ENCODE measurements around the gene PPME1.
A peak's percentile ranks its signal among the peaks of the same experiment; 100 is the strongest.

The PPME1 gene

DNA sequence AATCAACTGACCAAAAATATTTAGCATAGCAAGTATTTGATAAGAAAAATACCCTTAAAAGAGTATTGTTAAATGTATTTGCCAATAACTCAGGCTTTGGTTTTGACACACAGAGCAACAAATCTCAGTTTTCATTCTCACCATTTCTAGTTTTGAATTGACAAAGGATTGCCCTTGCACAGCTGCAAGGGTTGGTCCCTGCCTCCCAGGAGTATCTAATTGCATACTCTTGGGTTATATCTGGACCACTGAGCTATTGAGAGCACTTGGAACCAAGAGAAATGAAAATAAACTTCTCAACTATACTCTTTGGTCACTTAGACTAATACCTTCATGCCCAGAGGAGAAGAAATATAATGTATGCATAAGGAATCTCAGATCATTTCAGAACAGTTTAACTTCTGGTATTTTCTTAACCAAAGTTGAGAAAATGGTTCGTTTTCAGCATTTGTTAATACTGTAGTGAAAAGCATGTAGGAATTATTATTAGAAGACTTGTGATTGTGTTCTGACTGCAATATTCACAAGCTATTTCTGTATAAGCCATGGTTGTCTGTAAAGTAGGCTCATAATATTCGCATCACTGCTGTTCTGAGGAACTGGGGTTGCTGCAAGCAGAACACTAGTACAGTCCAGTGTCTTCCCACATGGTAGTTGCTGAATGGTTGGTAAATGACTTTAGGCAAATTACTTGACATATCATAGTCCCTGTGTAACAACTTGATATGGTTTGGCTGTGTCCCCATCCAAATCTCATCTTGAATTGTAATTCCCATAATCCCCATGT lies 8.2 kb upstream of the PPME1 start:
- no peak for DNase-seq

DNA sequence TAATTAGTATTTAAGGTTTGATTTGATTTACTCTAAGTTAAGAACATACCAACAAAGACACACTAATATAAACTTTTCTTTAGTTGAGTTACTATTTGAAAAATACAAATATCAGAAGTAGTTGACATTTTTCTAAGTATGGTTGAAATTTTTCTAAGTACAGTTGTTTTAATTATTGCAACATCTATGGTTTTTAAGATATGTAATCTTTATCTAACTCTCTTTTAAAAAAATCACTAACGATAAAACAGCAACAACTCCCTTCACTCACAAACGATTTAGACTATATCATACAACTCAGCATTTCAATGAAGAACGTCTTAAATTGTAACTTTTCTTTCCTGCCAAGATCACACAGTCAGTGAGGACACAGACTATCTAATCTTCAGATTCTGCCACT lies 2.3 kb upstream of the PPME1 start:
- DNase-seq = no peak

DNA sequence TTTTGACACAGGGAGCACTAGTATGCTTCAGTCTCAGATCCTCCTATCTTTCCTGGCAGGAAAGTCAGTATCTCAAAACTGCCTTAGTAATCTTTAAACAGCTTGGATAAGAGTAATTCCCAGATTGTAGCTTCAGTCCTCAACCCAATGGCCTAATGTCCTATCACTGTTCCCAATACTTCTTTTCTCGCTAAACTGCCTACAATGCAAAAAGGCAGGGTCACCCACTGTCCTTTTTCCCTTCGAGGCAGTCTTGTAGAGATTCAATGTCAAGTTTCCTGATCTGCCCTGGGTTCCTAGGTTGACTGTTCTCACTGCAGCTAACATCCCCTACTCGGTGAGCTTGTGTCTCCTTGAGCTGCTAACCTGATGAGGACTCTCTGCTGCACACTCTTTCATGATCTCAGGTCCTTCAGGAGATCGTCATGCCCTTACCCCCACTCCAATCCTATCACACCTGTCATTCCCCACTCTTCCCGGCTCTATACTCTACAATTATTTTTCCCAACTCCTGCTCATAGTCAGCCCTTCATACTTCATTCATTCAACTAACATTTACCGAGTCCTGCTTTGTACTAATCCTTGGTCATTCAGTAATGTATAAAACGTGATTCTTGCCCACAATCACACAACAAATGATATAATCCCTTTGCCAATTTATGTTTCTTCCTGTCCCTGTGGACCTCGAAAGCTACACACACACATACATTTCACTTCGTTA lies 1.2 kb upstream of the PPME1 start:
- no peak for DNase-seq

DNA sequence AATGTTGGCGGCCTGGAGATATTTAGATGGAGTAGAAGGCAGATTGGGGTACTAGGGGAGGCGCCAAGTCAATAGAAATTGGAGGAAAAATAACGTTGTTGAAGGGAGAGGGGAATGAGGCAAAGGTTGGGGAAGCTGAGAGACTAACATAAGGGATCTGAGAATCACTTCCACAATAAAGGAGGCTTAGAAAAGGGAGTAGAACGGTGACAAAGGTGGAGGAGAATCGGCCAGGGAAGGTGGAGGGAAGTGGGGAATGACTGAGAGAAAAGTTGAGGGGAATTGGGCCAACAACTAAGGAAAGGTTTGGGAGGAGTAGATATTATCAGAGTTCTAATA lies 510 bp downstream of the PPME1 start:
- DNase-seq = no peak

DNA sequence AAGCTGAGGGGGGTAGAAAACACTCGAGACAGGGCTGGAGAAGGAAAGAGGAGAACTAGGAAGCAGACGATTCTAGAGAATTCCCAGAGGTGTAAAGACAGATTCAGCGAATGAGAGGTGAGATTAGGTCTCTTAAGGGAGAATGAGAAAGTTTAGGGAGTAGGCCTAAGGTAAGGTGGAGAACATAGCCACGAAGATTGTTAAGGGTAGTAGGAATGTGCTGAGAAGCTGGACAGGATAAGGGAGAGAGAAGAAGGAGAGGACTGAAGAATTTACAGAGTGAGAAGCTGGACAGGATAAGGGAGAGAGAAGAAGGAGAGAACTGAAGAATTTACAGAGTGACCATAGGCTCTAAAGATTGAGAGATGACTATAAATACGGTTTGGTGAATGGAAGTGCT lies 908 bp downstream of the PPME1 start:
- DNase-seq = no peak

DNA sequence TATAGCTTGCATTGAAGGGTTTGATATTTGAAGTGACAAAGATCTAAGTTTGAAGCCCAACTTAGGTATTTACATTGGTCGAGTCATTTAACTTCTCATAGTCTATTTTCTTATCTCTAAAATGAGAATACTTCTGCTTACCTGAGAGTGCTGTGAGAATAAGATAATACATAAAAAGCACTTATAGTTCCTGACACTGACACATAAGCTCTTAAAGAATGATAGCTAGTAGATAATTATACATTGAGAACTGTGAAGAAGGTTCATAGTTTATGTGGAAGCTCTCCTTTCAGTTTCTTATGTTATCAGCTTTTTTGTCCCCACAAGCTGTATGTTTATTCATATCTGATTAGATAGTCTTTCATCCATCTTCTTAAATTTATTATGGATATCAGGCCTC lies 4.8 kb downstream of the PPME1 start:
- DNase-seq = no peak

DNA sequence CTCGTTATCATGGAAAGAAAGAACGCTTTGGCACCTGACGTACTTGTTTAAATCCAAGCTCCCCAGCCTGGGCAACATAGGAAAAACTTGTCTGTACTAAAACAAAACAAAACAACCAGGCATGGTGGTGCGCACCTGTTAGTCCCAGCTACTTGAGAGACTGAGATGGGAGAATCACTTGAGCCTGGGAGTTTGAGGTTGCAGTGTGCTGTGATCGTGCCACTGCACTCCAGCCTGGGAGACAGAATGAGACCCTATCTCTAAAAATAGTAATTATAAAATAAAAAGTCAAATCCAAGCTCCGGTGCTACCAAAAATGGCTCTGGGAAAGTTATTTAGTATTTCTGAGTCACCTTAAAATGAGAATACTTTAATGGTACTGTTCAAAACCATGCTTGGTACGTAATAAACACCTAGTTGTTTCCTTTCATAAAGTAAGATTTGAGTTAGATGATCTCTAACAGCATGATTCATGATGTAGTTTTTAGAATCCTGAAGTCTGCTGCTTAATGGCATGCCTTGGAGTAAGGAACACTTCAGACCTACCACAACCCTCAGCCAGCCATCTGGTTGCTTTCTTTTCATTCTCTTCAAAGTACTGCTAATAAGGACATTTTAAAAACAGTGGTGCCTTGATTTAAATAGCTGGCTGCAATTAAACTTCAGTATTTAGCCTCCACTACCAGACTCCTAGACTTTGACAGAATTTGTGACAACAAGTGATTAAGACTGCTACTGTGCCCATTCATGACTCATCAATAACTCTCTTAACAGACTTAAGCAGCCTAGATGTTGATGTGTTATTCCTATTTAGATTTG lies 8.4 kb downstream of the PPME1 start:
- no peak for DNase-seq

DNA sequence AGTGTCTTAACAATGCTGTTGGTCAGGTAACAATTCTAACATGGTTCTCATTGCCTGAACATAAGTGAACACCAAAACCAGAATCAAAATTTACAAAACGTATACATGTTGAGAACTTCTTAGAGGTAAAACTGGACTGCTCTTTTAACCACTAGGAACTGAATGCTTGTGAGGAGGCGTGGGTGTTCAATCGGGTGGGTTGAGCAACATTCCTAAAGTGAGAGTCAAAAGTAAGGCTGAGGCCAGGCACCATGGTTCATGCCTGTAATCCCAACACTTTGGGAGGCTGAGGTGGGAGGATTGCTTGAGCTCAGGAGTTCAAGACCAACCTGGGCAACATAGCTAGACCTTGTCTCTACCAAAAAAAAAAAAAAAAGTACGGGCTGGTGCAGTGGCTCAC lies 11.5 kb downstream of the PPME1 start:
- no peak for DNase-seq

DNA sequence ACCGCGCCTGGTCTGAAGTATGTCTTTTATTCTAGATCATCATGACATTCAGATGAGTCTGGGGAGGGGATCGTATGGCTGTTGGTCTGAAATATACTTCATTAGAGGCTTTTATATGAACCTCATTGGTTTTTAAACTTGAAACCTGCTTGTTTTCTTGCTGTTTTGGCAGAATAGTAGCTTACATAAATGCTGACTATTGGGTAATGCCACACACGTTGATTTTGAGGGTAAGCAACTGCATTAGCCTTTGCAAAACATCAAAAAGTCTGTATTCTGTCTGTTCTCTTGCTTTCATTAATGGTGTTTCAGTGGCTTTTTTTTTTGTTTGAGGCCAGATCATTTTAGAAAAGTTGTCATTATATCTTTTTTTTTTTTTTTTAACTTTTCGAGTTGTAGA lies 14.2 kb downstream of the PPME1 start:
- DNase-seq = no peak

DNA sequence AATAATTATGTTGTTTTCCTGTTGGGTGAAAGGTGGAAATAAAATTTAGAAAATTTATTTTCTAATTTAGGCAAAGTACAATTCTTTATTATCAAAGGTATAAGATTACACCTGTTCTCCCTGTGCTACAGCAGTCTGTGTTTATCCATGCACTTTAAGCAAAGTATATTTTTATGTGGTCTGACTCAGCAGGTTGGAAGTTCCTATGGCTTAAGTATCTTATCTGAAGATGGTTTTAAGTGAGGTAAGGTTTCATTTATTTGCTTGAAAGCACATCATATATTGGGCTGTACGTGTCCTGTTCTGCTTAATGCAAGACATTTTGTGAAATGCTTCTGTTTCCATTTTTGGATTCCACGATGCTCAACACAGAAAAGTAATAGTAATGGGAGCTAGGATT lies 14.6 kb downstream of the PPME1 start:
- DNase-seq = no peak

DNA sequence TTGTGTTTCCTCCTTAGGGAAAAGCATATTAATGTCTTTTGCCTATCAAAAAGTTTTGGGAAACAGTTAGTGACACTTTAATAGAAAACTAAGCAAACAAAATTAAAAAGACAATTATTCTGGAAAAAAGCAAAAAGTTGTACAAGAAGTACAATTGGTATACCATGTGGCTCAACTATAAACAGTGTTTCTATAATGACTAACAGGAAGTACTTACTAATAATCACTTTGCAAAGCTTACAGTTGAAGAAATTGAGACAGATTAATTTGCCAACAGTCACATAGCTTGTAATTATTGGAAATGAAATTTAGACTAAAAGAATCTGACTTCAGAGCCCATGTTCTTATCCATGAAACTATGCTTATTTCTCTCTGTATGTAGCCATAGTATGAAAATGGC lies 24.7 kb downstream of the PPME1 start:
- no peak for DNase-seq

DNA sequence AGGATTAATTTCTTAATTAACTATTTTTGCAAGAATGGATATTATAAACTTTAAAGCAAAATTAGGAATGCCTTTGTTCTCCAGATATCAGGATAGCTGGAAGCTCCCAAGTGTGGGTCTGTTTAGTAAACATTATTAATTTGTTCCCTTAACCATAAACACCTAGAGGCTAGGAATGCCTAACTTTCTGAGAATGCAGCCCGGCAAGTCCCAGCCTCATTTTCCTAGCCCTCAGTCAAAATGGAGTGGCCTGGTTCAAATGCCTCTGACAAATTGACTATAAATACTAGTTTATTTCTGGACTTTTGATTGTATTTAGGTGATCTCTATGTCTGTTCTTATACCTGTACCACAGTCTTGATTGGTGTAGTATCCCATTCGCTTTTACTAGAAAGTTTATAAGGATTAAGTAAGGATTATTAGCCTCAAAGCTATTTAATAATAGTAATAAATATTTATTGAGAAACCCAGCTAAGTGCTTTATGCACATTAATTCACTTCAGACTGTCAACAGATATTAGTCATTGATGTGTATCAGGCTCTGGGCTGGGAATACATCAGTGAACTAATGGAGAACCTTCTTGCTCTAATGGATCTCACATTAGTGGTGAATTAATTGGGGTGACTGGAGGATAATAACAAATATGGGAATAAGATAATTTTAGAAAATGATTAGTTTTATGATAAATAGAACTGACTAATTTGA lies 25.8 kb downstream of the PPME1 start:
- no peak for DNase-seq

DNA sequence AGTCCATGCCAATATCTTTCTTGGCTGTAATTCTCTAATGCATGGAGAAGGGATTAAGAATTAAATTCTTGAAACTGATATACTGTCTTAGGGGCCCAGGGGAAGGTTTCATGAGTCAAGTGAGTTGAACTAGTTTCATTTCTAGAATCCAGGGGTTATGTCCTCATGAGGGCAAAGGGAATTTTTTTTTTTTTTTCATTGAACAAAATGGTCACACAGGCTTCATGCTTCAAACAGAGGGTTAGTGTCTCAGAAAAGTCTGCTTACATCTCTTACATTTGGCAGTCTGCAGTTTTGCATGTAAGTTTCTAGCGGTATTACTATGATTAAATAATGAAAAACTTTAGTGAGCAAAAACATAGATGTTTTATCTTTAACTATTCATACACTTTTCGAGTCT lies 32.9 kb downstream of the PPME1 start:
- no peak for DNase-seq

DNA sequence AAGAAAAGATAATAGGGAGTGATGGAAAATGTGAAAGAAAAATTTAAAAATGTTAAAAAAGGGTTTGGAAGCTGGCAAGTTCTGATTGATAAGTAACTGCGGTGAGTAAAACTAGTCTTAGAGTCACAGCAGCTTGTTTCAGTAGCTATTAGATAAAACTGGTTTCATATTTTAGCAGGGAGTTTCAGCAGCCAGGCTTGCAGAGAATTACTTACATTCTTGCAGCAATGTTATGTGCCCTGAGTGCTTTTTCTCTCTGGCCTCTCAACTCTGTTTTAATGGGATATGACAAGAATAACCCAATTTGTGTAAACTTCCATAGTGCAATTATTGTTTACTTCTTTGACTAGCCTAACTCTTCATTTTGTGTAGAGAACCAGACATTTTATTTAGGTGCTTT lies 33.6 kb downstream of the PPME1 start:
- DNase-seq = no peak

DNA sequence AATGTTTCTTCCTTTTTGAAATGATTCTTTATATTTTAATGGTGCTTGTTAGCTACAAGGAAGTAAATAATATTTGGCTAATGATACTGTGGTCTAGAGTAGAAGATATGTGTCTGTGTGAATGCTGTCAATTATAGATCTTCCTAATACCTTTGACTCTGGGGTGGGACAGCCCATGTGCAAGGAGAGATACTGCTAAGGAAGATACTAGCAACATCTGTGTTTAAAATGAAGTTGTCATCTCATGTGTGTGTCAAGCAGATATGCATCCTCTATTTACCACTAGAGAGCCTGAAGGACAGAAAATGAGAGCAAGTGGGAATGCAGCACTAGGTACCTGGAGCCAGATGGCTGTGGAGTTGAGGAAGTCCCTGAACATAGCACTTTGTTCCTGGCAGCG lies 34.1 kb downstream of the PPME1 start:
- DNase-seq = no peak

DNA sequence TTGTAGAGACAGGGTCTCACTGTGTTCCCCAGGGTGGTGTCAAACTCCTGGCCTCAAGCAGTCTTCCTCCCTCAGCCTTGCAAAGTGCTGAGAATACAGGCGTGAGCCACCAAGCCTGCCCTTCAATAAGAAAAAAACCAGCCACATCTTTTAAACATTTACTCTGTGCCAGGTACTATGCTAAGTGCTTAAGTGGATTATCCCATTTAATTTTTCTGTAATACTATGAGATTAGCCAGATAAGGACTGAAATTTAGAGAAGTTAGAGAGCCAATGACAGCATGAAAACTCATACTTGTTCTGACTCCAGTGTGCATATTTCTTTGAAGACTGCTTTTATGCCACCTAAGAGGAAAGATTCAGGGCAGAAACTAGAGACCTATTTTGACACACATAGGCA lies 35.7 kb downstream of the PPME1 start:
- no peak for DNase-seq

DNA sequence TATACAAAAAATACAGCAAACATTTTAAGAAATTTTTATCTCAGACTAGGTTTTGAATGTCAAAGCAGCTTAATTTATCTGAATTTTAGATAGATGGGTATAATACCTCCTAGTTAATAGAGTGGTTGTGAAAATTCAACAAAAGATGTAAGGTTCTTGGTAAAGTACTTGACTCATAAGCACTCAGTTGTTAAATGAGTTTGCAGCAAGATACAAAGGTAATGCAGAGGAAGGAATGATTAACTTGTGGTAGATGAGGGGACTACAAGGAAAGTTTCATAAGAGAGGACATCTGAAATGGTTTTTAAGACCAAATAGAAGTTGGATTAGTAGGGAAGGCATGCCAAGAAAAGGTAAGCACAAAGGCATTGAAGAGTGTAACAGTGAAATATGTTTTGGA lies 37.4 kb downstream of the PPME1 start:
- no peak for DNase-seq

DNA sequence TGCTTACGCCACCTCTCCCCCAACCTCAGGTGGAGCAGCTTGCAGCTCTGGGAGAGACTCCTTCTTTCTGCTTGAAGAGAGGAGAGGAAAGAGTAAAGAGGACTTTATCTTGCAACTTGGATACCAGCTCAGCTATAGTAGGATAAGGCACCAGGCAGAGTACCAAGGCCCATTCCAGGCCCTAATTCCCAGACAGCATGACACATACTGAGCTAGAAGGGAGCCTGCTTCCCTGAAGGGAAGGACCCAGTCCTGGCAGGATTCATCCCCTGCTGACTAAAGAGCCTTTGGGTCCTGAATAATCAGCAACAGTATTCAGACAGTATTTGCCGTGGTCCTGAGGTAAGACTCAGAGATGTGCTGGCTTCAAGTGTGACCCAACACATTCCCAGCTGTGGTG lies 41.4 kb downstream of the PPME1 start:
- no peak for DNase-seq

DNA sequence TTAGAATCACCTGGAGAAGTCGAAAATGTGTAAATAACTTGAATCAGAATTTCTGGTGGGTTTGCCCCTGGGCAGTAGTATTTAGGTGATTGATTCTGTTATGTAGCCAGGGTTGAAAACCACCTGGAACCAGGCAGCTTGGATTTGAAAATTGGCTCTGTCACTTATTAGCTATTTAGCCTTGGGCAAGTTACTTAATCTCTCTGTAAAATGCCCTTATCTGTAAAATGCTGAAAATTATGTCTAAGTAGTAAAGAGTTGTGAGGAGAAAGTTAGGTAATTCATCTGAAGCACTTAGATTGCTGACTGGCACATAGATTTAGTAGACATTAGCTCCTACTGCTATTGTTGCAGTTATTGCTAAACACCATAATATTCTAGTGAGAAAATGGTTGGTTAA lies 49.3 kb downstream of the PPME1 start:
- no peak for DNase-seq

DNA sequence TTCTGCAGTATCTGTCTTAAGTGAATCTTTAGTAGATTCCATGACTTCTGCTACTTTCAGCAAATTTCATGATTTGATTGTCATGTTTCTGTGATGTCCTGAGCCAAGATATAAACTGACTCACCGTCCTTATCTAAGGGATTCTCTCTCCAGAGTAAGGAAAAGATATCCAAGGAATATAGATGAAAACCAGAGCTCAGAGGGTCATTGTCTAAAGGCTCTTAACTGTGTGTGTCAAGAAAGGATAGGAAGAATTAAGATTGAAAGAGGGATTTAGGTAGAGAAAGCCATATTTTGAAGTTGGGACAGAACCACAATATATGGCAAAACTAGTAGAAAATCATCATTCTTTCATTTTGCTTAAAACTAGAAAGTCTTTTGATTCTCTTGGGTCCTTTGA lies 50.7 kb downstream of the PPME1 start:
- DNase-seq = no peak

DNA sequence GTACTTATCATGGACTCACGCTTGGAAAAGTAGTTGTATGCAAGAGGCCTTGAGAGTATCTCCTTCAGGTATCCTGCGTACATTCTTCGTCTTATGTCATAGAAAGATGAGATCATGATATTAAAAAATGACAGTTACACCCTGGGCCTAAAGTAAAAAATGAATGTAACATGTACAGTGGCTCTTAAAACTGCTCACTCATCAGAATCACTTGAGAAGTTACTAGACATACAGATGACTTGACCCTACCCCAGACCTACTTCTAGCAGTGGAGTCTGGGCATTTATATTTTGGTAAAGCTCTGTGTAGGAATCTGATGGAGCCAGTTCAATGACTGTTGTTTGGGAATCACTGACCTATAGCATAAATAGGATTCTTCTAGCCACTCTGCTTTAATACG lies 54.5 kb downstream of the PPME1 start:
- no peak for DNase-seq

DNA sequence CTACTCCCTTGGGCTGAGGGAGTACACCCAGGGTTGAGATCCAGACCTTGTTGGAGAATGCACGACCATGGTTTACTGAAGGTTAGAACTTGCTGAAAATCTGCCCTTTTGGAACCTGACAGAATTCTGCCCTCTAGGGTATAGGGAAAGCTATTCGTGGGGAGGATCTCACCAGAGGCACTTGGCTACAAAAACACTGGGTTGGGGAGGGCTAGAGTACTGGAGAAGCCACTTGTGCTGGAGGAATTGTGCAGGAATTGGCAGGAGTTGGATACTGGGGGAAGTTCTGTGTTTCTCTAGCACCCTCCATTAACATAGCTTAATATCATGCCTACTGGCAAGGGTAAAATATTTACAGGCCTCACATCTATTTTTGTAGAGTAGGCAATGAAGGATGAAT lies 55.8 kb downstream of the PPME1 start:
- no peak for DNase-seq

DNA sequence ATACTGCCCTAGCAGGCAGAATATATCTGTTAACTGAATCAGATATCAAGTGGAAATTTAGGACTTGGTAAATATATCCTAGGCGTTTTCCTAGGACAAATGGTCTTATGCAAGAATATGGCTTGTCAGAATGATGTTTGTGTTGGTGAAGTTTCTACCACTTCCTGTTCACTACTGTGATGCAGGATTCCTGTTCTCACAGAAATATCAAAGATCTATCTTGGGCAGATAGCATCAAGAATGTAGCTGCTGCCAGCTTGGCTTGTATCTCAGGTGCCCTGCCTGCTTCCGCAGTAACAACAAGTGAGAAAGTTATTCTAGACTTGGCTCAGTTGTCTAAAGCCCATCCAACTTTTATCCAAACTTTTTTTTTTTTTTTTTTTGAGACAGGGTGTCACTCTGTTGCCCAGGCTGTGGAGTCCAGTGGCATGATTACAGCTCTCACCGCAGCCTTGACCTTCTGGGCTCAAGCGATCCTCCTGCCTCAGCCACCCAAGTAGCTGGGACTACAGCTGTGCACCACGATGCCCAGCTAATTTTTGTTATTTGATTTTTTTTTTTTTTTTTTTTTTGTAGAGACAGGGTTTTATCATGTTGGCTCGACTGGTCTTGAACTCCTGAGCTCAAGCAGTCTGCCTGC lies 61.3 kb downstream of the PPME1 start:
- peak in 2 of 5 donors; percentile 13 to 24 for DNase-seq
